GM19455 (cell line): ENCODE measurements around the gene LAMP2.

Experiments used
- ATAC-seq: cut with Tn5 transposase; IDR thresholded peaks from one replicate; pipeline ENCODE4 v1.9.1; 2021; ENCODE audit not compliant: unreplicated experiment

The LAMP2 gene

DNA sequence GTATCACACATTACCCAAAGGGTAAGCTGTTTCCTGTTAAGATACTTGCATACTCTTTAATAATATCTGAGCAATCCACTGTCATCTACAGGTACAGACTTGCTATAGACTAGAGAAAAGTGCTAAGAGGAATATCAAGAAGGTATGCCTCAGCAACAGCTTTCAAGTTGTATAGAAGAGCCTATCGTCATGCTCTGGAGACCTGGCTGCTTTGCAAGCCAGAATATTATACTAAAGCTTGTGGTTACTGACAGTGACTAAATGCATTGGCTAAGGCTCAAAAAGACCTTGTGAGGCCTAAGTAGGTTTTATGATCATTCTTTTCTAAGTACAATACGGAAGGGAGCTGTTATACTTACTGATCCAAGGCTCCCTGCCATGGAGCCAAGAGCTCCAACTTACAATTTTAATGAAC, 11.3 kb downstream of the LAMP2 start:
- peak; percentile 90 for ATAC-seq

DNA sequence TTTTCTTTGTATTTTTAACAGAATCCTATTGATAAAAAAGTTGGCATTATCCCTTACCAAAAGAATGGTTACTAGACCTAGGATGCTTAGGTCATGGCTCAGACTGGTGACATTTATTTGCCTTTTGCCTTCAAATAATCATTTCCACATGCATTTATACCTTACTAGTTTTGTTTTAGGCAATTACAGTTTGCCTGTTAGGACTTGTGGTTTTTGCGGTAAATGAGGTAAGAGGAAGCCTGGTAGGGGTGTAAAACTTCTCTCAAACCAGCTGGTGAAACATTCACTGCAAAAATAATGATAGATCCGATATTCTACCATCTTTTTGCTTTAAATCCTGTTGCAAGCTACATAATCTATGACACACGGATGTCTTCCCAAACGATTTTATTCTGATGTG, 12.1 kb downstream of the LAMP2 start:
- ATAC-seq = no peak

DNA sequence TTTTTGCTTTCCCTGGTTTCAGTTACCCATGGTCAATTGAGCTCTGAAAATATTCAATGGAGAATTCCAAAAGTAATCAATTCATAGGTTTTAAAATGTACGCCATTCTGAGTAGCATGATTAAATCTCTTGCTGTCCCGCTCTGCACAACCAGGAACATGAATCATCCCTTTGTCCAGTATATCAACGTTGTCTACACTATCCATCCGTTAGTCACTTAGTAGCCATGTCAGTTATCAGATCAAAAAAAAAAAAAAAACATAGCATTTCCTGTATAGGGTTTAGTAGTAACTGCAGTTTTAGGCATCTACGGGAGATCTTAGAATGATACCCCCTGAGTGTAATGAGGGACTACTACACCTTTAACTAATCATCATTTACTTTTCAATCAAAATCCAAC, 15.1 kb downstream of the LAMP2 start:
- no peak for ATAC-seq

GRCh38 chrX:120452131-120452530, 17.0 kb downstream of the LAMP2 start:
- no peak for ATAC-seq

GRCh38 chrX:120450163-120450562, 18.9 kb downstream of the LAMP2 start:
- no peak for ATAC-seq

DNA sequence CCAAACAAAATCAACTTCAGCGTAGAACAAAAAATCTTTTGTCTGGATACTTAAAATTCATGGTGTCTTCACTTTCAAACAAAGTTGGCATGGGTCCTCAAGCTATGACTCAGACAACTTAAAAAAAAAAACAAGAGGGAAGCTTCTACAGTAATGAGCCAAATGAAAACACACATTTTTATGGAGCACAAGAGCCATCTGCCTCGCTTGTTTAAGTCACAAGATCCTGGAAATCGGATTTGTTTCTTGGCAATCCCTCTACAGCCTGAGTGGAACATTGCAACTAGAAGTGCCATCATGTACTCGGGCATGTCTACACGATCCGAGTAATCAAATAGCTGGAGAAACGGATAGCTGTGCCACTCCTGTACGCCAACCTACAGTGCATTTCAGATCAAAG, 22.6 kb downstream of the LAMP2 start:
- no peak for ATAC-seq

GRCh38 chrX:120439921-120440320, 29.2 kb downstream of the LAMP2 start:
- ATAC-seq = no peak

DNA sequence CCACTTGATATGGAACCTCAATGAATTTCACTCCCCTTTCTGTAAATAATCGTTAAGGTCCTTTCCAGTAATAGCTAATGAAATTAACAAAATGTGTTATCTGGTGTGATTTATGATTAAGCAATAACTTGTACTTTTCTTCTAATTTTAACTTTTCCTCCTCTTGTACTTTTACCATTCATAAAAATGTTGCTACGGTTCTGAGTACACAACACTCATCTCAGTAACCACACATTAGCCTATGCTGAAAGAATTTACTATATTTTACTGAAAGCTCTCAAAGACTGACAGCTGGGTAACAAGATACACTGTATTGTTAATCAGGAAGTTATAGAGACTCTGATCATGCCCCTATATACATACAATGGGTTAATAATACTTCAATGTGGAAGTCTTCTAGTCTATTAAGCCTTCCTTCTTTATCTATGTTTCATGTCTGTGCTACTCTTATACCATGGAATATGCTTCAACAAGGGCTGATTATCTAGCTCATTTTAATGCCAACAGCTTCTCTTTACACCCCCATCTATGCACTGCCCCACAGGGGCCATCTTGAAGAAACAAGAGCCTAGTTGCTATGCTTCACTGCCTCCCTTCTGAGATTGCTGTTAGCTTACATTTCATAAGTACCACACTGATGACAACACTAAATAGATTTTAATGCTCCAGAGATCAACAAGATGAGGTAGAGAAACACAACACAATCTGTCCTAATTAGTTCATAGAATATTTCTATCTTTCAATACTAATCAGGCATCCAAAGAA, 39.1 kb downstream of the LAMP2 start:
- ATAC-seq = no peak

DNA sequence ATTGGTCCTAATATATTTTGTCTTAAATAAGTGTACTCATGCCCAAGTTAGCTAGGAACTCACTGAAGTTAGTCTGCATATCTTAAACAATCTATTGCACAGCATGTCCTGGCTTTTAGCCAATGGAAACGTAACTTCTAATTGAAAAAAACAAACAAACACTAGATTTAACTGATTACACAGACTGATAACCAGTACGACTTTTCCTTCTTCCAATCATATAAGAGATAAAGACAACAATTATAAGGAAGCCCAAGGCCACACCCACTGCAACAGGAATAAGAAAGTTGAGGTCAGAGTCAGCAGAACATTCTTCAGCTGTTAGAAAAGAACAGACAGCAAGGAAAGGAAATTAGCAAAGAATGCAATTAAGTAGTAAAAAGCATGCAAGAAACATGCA, 40.8 kb downstream of the LAMP2 start:
- no peak for ATAC-seq

- no peak for ATAC-seq
Observed at GRCh38 chrX:120426599-120426998, 42.5 kb downstream of the LAMP2 start.

DNA sequence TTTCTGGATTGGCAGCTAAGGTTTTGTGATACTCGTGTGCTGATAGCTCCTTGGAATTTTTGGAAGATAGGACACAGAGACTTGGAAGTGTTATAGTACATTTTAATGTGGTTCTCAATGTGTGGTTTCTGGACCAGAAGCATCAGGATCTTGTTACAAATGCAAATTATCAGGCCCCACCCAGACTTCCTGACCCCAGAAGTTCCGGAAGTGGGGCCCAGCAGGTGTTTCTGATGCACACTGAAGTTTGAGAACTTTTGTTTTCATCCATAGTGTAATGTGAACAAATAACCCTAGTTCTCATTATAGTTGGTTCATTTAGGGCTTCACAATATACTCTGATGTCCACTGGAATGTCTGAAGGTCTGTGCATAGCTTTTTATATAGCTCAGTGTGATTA, 49.6 kb downstream of the LAMP2 start:
- ATAC-seq = peak; percentile 75

- no peak for ATAC-seq
Observed at GRCh38 chrX:120408168-120408567, 60.9 kb downstream of the LAMP2 start.

- no peak for ATAC-seq
Observed at GRCh38 chrX:120406638-120407037, 62.5 kb downstream of the LAMP2 start.

GRCh38 chrX:120402369-120402768, 66.7 kb downstream of the LAMP2 start:
- ATAC-seq = no peak

GRCh38 chrX:120401301-120401700, 67.8 kb downstream of the LAMP2 start:
- no peak for ATAC-seq

- ATAC-seq = no peak
Observed at GRCh38 chrX:120380699-120381098, 88.4 kb downstream of the LAMP2 start.

DNA sequence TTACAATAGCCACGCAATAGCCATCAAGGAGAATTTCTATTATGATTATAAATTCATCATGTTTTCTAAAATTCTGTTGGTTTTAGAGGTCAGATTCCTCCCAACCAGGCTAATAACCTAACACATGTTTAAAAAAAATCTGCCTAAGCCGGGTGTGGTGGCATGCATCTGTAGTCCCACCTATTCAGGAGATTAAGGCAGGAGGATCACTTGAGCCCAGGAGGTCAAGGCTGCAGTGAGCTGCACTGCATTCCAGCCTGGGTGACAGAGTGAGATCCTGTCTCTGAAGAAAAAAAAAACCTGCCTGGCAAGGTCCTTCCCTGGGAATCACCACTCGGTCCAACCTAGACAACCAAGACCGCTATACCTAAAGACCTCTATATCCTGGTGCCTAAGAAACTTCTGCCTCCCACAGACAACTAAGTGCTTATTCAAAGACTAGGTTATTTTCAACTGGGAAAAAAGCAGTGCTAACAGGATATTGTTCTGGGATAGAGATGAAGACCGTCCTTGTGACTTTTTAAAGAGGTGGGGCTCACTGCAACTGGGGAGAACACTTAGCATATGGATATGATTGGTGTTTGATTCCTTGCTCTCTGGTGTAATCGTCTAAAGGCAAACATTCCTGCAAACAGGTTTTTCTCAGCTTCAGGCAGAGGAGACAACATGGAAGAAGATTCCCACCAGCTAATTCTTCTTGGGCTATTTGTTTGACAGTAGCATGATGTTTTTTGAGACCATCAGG, 89.0 kb downstream of the LAMP2 start:
- ATAC-seq = no peak

DNA sequence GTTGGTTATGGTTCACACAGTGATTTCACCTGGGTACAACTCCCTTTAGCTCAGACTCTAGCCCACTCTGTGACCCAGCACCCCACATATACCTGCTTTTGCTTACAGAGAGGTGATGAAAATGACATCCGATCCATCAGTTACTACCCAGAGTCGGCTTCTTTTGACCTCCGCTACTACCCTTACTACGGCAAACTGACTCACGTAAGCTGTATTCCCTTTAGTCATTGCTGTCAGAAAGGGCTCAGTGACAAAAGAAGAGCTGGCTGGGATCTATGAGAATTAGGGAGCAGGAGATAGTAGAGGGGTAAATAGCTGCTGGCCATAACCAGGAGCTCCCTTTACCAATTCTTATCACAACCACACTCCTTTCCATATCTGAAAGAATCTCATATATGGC, 90.5 kb downstream of the LAMP2 start:
- ATAC-seq = no peak
